Skeletal muscle satellite cell (primary cell): ENCODE measurements around the gene CASP10.

ENCODE experiments used
- H3K27me3 ChIP-seq: 2 replicates; pipeline ENCODE4 v1.7.0; 2013; ENCODE audit warnings: low read length; ENCODE audit not compliant: control insufficient read depth, insufficient read depth
- H3K36me3 ChIP-seq: 2 replicates; pipeline ENCODE4 v1.7.0; 2013; ENCODE audit warnings: mild to moderate bottlenecking, control low read depth, low read length; ENCODE audit not compliant: insufficient read depth
- H3K4me1 ChIP-seq: 2 replicates; pipeline ENCODE4 v1.7.0; 2013; ENCODE audit warnings: low read length; ENCODE audit not compliant: control insufficient read depth, insufficient read depth
- H3K4me2 ChIP-seq: 2 replicates; pipeline ENCODE4 v1.7.0; 2013; ENCODE audit warnings: mild to moderate bottlenecking, low read length
- H3K4me3 ChIP-seq: 2 replicates; pipeline ENCODE4 v1.7.0; 2013; ENCODE audit warnings: low read length
- H3K9ac ChIP-seq: 2 replicates; pipeline ENCODE4 v1.7.0; 2013; ENCODE audit warnings: mild to moderate bottlenecking, low read depth, low read length, moderate library complexity
- H3K9me3 ChIP-seq: replicated peaks from 2 replicates; pipeline ENCODE4 v1.7.0; 2013; ENCODE audit warnings: mild to moderate bottlenecking, control low read depth, low read length

Gene CASP10

GRCh38 chr2:201203916-201204654, 21.1 kb downstream of the CASP10 start:
- H3K4me1 ChIP-seq, result no peaks in the 10 kb centered on the region
- H3K36me3 ChIP-seq, result no peaks in the 10 kb centered on the region
- H3K4me2 ChIP-seq, result no peak overlapping the region
- no peaks in the 10 kb centered on the region for H3K9me3 ChIP-seq
- H3K27me3 ChIP-seq, result peaks cover 11% of the 10 kb centered on the region
- no peak overlapping the region for H3K9ac ChIP-seq
- H3K4me3 ChIP-seq, result no peak overlapping the region

GRCh38 chr2:201204655-201205514, 21.9 kb downstream of the CASP10 start:
- Histone ChIP-seq H3K9me3 (no peaks in the 10 kb centered on the region), H3K9ac (no peak overlapping the region), H3K4me1 (no peaks in the 10 kb centered on the region), H3K4me3 (no peak overlapping the region), H3K36me3 (no peaks in the 10 kb centered on the region), H3K27me3 (peaks cover 11% of the 10 kb centered on the region), H3K4me2 (no peak overlapping the region)

GRCh38 chr2:201205515-201205849, 22.5 kb downstream of the CASP10 start:
- H3K36me3 ChIP-seq, result no peaks in the 10 kb centered on the region
- H3K4me3 ChIP-seq, result no peak overlapping the region
- H3K27me3 ChIP-seq, result peaks cover 16% of the 10 kb centered on the region
- no peaks in the 10 kb centered on the region for H3K4me1 ChIP-seq
- H3K9ac ChIP-seq, result no peak overlapping the region
- H3K4me2 ChIP-seq, result no peak overlapping the region
- H3K9me3 ChIP-seq, result no peaks in the 10 kb centered on the region

GRCh38 chr2:201208563-201209252, 25.8 kb downstream of the CASP10 start:
- Histone ChIP-seq H3K4me3 (no peak overlapping the region), H3K36me3 (no peaks in the 10 kb centered on the region), H3K9ac (no peak overlapping the region), H3K27me3 (peaks cover 16% of the 10 kb centered on the region), H3K4me2 (no peak overlapping the region), H3K4me1 (no peaks in the 10 kb centered on the region), H3K9me3 (no peaks in the 10 kb centered on the region)

GRCh38 chr2:201215963-201216362, 33.0 kb downstream of the CASP10 start:
- H3K9ac ChIP-seq, result no peak overlapping the region
- no peaks in the 10 kb centered on the region for H3K9me3 ChIP-seq
- no peak overlapping the region for H3K4me2 ChIP-seq
- no peaks in the 10 kb centered on the region for H3K4me1 ChIP-seq
- H3K4me3 ChIP-seq, result no peak overlapping the region
- no peaks in the 10 kb centered on the region for H3K27me3 ChIP-seq
- no peaks in the 10 kb centered on the region for H3K36me3 ChIP-seq

- H3K4me3 ChIP-seq, result no peak overlapping the region
- H3K4me2 ChIP-seq, result no peak overlapping the region
- no peaks in the 10 kb centered on the region for H3K9me3 ChIP-seq
- H3K27me3 ChIP-seq, result no peaks in the 10 kb centered on the region
- H3K9ac ChIP-seq, result no peak overlapping the region
- H3K36me3 ChIP-seq, result no peaks in the 10 kb centered on the region
- no peaks in the 10 kb centered on the region for H3K4me1 ChIP-seq
Observed at GRCh38 chr2:201216918-201217317, 34.0 kb downstream of the CASP10 start.

GRCh38 chr2:201218780-201219179, 35.8 kb downstream of the CASP10 start:
- Histone ChIP-seq H3K27me3 (no peaks in the 10 kb centered on the region), H3K9ac (no peak overlapping the region), H3K9me3 (no peaks in the 10 kb centered on the region), H3K4me2 (no peak overlapping the region), H3K4me3 (no peak overlapping the region), H3K4me1 (no peaks in the 10 kb centered on the region), H3K36me3 (no peaks in the 10 kb centered on the region)

GRCh38 chr2:201219328-201220096, 36.6 kb downstream of the CASP10 start:
- no peaks in the 10 kb centered on the region for H3K36me3 ChIP-seq
- no peak overlapping the region for H3K4me2 ChIP-seq
- no peaks in the 10 kb centered on the region for H3K27me3 ChIP-seq
- H3K4me1 ChIP-seq, result no peaks in the 10 kb centered on the region
- no peaks in the 10 kb centered on the region for H3K9me3 ChIP-seq
- H3K4me3 ChIP-seq, result no peak overlapping the region
- H3K9ac ChIP-seq, result no peak overlapping the region

GRCh38 chr2:201220102-201220570, 37.2 kb downstream of the CASP10 start:
- Histone ChIP-seq H3K4me2 (no peak overlapping the region), H3K9me3 (no peaks in the 10 kb centered on the region), H3K36me3 (no peaks in the 10 kb centered on the region), H3K4me3 (no peak overlapping the region), H3K4me1 (no peaks in the 10 kb centered on the region), H3K9ac (no peak overlapping the region), H3K27me3 (peaks cover 4% of the 10 kb centered on the region)

- Histone ChIP-seq H3K27me3 (peaks cover 5% of the 10 kb centered on the region), H3K4me2 (no peak overlapping the region), H3K4me1 (no peaks in the 10 kb centered on the region), H3K9me3 (no peaks in the 10 kb centered on the region), H3K9ac (no peak overlapping the region), H3K36me3 (no peaks in the 10 kb centered on the region), H3K4me3 (no peak overlapping the region)
Observed at GRCh38 chr2:201223089-201224073, 40.4 kb downstream of the CASP10 start.
